Activated CD4-positive, alpha-beta T cell treated with anti-CD3 and anti-CD28 coated beads, Interleukin-2, amount 50 U/mL, for 4 hours (primary cell): Measurements from ENCODE around the gene NEDD9.

ENCODE experiments used
- DNase-seq, 2 experiments: peaks; one replicate each; pipeline ENCODE4 v3.0.0-alpha.2; 2020

Gene NEDD9

DNA sequence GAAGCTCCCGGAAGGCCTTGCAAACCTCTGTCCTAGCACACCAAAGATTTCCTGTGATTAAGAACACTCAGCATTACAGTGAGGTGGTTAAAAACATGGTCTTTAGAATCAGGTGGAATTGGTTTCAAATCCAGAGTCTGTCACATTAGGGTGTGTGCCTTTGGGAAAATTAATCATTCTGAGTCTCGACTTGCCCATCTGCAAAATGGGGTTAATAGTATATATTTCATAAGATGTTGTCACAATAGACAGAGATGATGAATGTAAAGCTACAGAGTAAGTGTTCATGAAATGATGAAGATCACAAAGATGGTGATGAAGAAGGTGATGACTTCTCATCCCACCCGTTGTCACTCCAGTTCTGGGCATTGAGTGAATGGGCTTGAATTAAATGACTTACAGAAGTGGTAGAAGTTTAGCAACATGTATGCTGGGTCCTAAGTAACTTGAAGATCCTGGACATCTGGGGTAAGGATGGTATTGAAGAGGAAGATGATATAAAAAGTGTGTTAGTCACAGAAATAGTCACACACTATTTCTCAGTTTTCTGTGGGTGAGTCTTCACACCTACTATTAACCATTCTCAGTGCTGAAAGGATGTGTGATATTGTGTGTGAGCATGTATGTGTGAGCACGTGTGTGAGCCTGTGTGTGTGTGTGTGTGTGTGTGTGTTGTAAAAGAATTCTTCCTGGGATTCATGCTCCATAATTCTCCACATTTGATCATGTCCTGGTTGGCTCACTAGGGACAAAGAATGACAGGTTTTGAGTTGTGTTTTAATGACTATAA is 28.0 kb upstream of the NEDD9 start:
- no peak for DNase-seq

DNA sequence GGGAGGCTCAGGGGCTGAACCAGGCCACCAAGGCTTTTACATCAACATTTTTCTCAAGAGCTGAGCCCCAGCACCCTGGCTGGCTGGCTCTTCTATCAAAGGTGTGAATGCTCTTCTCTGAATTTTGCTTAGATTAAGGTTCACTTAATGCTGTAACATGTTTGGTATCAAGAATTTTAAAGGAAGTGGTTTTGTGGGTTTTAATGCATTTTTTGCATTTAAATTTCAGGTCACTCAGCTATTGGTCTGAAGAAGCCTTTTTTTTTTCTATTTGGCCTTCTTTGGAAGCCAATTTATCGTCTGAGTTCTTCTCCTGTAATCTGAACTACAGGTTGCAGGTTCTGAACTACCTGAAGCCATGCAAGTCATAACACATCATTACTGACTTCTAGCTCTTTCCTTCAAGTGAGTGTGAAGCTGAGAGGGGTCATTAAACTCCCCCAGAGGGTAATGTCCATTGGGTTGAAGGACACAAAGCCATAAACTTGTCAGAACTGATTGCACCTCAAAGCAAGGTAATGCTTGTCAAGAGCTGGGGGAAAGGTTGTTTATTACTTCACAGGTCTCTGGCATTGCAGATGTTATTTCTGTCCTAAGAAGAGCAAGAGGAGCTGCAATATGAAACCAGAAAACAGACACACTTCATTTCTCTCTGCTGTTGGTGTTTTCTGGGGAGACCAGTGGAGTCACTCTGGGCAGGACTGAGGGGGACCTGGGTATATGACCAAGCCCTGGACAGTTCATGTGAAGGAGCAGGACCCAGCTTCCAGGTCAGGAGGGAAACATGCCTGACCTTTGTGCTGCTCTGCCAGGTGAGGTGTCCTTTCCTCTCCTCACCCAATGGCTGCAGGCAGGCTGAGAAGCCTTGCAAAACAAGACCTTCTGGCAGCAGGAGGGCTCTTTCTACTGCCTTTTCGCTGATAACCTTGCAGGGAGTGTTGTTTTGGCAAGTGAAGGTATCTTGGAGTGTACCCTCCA is 26.1 kb upstream of the NEDD9 start:
- peak in 1 of 2 experiments; percentile 18 for DNase-seq

GRCh38 chr6:11255610-11256009 is 23.1 kb upstream of the NEDD9 start:
- no peak for DNase-seq

- no peak for DNase-seq
Measured at GRCh38 chr6:11253594-11253993, 21.1 kb upstream of the NEDD9 start.

GRCh38 chr6:11251553-11252360 is 19.3 kb upstream of the NEDD9 start:
- no peak for DNase-seq

DNA sequence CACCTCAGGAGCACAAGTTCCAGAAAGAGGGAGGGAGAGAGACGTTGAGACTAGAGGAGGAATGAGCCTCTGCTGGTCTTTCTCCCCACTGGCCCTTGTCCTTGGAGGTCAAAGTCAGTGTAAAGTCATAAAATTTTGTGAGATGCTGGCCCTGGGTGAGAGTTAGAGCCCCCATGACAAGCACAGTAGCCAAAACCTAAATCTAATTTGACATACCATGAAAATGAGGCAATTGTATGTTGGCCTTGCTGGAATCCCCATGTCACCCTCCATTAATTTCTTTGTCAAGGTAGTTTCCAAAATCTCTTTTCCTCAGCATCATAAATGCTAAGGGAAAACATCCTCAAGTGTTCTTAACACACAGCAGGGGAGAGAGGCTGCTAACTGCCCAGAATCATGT is 17.6 kb upstream of the NEDD9 start:
- DNase-seq = no peak

DNA sequence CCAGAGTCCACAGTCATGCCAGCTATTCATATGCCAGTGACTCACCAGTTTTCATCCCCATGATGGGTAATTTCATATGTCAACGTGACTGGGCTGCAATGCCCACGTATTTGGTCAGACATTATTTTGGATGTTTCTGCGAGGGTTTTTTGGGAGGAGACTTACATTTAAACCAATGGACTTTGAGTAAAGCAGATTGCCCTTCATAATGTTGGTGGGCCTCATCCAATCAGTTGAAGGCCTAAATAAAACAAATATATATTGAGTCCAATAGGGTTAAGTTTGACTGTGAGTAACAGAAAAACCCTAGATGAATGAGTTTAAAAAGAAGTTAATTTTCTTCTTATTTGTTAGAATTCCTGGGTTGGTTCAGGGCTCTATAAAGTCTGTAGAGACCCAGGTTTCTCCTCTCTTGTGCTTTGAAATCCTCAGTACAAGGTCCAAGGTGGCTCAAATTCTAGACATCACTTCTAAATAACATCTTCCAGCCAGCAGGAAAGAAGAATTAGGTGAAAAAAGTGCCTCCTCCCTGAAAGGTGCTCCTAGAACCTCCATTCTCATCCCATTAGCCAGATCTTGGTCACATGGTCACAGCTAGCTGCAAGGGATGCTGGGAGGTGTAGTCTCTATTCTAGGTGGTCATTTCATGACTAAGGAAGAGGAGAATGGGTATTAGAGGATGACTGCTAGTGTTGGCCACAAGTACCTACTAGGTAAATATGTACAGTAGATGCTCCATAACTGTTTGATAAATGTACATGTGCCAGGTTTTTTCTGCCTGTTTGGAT is 16.7 kb upstream of the NEDD9 start:
- DNase-seq = no peak

- no peak for DNase-seq
Measured at GRCh38 chr6:11246722-11247121, 14.3 kb upstream of the NEDD9 start.

DNA sequence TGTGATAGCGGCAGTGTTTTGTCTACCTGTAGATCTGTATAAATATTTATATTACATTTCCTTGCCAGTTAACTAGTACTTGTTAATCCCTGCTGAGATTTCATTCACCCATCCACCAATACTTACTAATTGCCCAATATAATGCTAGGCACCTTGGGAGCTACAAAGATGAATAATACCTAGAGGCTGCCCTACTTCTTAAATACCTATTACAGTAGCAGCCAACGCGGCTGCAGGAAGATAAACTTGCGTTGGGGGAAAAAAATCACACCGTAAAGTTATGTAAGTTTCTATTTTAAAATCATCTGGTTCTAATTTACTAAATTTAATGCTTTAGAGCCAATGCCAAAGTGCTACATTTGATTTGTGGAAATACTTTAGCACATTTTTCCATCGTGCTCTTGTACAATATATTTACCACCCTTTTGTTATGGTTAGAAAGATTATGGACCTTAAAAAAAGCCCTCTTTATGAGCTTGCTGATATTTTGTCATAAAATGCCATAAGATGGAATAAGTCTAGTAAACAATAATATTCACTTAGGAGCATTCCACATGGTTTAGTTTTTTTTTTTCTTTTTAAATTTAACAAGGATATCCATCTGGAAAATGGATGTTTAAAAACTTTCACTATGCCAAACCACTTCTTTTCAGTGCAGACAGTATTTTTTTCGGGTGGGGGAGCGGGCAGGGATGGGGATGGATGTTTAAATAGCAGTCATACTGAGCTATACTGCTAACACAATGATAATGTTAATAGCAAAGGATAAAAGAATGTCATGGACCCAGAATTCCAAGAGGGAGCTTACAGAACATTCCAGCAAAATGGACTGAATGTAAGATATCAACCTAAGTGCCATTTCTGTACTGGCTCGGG is 13.2 kb upstream of the NEDD9 start:
- DNase-seq = no peak

GRCh38 chr6:11244387-11245126 is 12.1 kb upstream of the NEDD9 start:
- DNase-seq = no peak

GRCh38 chr6:11243861-11244260 is 11.4 kb upstream of the NEDD9 start:
- DNase-seq = no peak

GRCh38 chr6:11242711-11243110 is 10.2 kb upstream of the NEDD9 start:
- DNase-seq = no peak

- DNase-seq = no peak
Measured at GRCh38 chr6:11241793-11242201, 9.3 kb upstream of the NEDD9 start.

DNA sequence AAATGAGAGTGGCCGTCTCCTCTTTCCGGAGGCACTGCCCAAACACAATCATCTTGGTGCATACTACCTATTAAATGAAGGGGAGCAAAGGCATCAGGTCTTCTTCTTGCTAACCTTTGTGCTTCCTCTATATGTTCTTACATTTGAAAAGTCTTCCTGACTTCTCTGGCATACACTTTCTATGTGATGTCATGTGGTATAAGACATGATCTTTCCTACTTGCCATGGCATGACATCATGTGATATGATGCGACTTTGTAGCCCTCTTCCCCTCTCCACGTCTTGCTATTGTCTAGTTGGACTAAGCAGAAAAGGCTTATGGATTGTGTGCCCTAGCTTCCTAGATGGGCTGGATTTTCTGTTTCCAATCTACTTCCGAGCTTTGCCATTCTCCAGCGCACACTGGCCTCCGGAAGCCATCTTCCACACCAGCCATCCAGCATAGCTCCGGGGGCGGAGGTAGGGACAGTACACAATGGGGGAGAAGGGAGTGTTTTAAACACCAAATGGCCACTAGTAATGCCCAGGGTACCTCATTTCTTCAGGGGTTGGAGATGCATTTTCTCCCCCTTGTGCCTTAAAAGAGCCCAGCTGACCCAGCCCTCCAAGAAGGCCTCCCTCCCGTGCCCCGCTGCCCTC is 8.8 kb upstream of the NEDD9 start:
- DNase-seq = no peak

GRCh38 chr6:11237956-11238355 is 5.5 kb upstream of the NEDD9 start:
- no peak for DNase-seq

GRCh38 chr6:11237428-11237827 is 5.0 kb upstream of the NEDD9 start:
- no peak for DNase-seq

DNA sequence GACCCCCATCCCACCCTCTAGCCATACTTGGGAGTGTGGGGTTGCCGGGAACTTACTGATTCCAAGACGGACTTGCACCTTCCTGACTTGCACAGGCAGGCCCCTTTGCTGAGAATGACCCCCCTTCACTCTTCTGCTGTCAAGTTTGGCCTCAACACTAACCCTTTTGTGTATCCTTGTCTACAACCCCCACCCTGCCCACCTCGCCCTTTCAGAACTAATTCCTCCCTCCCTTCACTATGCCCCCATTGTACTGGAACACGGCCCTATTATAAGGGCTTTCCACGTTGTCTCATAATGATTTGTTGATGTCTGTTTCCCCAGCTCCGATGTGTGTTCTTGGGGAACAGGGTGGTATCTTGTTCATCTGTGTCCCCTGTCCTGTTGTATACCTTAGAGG is 4.4 kb upstream of the NEDD9 start:
- no peak for DNase-seq

DNA sequence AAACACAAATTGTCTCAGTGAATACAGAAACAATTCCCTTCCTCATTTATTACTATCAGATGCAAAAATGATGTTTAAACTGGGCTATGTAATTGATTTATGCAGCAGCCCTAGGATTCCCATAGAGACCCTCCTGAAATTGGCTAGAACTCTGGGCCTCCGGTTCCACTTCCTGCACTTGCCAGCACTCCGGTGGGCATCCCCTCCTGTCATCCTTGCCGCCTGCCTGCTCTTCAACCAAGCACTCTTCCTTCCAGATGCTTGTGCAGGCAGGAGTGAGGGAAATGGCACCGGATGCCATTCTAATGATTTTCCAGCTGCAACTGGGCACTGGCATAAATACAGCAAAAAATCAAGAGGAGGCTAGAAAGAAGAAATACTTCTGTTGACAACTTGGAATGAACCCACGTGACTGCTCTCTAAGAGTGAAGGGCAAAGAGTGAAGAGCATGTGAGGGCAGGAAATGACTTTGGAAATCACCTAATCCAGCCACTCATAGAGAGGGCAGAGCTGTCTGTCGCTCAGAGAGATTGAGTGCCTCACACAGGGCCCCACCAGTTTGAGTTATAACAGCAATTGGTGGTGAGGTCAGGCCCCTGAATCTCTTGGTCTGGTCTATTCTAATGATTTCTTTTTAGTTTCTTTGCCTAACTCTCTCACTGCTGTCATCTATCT is 3.7 kb upstream of the NEDD9 start:
- DNase-seq = peak; percentile 15 to 28

DNA sequence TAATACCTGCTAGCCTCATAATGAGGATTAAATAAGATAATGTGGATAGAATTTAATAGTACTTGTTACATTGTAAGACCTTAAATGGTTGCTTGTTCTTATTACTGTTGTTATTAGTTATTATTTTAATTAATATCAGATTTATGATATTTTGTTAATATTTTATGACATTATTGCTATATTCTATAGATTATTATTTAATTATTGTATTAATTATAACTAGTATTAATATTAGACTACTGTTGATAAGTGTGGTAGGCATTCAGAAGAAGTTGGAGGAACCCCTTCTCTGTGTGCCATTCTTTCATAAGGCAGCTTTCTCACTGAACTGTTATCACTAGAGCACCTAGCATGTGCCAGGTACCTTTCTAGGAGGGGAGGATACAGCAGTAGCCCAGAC is 2.6 kb upstream of the NEDD9 start:
- no peak for DNase-seq
